Activated CD8-positive, alpha-beta memory T cell treated with anti-CD3 and anti-CD28 coated beads for 4 hours (primary cell): ENCODE data around the gene TAL1.

Experiments used
- DNase-seq, 2 donors: peaks; one replicate each; pipeline ENCODE4 v3.0.0-alpha.2; 2020; ENCODE audit warnings: low read depth in 2 of 2

Gene TAL1

GRCh38 chr1:47175227-47175934 is 56.6 kb downstream of the TAL1 start:
- DNase-seq, result peak in 1 of 2 donors; percentile 13

- DNase-seq, result no peak
Measured at GRCh38 chr1:47174656-47175020, 57.4 kb downstream of the TAL1 start.

DNA sequence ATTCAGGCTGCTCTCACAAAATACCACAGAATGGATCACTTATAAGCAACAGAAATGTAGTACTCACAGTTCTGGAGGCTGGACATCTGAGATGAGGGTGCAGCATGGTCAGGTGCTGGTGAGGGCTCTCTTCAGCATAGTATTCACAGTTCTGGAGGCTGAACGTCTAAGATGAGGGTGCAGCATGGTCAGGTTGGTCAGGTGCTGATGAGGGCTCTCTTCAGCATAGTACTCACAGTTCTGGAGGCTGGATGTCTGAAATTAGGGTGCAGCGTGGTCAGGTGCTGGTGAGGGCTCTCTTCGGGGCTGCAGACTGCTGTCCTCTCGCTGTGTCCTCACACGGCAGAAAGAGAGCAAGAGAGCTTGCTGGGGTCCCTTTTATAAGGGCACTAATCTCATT is 59.2 kb downstream of the TAL1 start:
- no peak for DNase-seq
